HG03571 (cell line): ENCODE measurements around the gene FXYD1.
"Not testable (repeated sequence)": the region's sequence is repeated elsewhere in the genome, so short reads cannot be mapped to it uniquely, and the experiment has no call there.

Experiments used
- ATAC-seq: cut with Tn5 transposase; IDR thresholded peaks from one replicate; pipeline ENCODE4 v1.9.1; 2021; ENCODE audit not compliant: unreplicated experiment

The FXYD1 gene

DNA sequence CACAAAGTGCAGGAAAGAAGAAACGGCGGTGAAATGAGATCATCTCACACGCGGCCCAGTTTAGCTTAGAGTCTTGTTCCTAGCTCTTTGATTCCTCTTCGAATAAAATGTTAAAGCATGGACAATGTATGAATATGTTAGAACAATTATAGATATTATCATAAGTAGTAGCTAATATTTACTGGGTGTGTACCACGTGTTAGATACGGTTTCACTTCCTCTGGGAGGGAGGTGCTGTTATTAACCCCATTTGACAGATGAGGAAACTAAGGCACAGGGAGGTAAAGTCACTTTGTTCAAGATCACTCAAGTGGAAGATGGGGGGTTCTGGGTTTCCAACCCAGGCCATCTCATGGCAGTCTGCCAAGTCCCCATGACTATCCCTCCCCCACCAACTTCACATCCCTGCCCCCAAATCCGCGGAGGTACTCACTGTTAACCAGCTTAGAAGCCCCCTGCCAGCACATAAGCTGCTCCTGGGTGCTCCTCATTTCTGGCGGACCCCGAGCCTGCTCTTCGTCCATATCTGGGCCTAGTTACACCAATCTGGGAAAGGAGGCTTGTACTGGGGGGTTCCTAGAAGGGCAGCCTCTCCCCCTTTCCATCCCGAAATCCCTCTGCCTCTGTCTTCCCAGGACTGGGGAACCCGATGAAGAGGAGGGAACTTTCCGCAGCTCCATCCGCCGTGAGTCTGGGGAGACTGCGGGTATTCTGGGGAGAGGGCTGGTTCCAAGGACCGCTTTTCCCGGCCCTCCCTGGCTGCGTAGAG lies 3.4 kb downstream of the FXYD1 start:
- ATAC-seq: peak; percentile 7

DNA sequence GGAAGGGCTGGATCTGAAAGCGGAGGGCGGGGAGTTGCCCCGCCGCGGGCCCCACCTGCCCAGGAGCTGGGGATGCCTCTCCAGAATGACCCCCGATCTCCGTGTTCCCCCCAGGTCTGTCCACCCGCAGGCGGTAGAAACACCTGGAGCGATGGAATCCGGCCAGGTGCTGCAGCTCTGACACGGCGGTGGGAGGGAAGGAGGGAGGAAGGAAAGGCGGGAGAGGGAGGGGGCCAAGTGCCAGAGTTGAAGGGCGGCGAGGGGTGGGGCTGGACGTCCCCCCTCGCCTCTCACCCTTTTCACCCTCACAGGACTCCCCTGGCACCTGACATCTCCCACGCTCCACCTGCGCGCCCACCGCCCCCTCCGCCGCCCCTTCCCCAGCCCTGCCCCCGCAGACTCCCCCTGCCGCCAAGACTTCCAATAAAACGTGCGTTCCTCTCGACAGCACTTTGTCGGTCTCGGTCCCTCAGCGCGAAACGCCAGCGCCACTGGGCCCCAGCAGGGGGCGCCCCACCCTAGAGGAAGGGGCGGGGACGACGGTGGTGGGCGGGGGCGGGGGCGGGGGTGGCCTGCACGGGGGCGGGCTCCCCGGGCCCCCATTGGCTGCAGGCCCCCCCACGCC lies 4.1 kb downstream of the FXYD1 start:
- ATAC-seq: no peak

DNA sequence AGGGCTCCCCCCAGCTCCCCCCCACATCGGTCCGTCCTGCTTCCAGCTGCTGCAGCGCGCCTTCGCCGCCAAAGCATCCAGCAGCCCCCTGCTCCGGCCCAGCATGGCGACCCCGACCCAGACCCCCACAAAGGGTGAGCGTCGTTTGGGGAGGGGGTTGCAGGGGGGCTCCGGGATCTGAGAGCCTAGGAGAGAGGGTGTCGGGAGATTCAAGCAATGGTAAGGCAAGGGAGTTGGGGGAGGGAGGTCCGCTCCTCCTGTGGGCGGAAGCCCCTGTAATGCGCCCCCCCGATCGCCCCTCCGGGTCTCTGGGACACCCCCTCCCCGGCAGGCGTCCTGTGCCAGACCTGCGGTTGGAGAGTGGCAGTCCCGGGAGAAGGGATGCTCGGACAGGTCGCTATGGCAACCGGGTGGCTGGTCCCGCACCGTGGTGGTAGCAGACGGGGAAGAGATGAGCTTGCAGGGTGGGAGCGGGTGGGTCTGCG lies 4.6 kb downstream of the FXYD1 start, which contains the start of gene FXYD7:
FXYD7 (plus strand) TSS at position 25 of the 485 bp plus-strand sequence; CDS start at position 104, 79 bp downstream.
- ATAC-seq: no peak

DNA sequence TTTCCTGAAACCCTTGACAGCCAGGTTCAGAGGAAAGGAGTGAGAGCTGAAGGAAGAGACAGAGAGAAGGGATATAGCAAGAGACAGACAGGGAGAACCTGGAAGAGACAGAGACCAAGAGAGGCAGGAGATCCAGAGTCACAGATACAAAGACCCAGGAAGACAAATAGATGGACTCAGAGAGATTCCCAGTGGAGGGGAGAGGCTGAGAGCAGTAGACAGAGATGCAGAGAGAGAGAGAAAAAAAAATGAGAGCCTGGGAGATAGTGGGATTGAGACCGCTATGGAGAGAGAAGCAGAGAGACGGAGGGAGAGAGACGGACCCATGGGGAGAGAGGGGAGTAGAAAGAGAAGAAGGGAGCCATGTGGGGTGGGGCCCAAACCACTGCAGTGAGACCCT lies 5.2 kb downstream of the FXYD1 start:
- ATAC-seq: no peak

DNA sequence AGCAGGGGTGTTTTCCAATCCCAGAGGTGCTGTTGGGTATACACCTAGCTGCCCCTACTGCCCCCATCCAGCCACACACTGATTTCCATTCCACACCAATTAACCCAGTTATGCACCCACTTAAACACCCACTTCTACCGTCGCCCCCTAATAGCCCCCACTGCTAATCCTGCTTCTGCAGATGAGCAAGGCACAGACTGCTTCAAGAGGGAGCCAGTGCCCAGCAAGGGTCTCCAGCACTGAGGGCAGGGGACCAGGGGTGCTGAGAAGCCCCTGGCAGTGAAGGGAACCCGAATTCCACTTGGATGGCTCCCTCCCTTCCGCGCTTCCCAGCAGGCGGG lies 5.6 kb downstream of the FXYD1 start:
- no peak for ATAC-seq

DNA sequence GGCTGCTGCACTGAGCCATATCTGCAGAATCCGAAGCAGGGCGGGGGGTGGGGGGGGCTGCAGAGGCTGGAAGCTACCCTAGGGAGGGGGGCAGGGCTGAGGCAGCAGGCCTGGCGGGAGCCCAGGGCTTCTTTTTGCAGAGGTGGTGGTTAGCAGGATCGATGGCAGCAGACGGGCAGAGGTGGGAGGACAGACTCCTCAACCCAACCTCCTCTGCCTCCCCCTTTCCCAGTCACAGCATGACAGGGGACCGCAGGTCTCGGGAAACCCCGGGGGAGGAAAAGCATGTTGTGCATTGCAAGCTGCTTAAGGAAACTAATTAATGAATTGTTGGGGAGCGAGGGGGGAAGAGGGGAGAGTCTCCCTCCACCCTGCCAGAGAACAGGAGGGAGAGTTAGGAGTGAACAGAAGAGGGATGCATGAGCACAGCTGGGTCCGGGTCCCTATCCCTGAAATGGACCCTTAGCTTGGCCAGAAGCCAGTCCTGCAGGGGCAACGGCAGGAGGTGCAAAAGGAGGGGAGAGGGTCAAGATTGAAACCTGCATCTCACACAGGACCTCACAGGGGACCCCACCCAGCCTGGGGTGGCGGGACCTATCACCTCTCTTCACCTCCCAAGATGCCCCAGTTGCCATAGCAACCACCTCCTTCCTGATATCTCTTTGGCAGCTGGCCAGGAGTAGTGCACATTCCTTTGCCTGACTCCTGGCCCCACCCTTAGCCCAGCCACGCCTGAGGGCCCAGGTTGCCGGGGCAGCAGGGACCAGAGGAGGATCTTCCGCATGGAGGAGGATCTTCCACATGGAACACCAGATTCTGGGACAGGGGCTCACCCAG lies 6.2 kb downstream of the FXYD1 start:
- ATAC-seq: no peak

DNA sequence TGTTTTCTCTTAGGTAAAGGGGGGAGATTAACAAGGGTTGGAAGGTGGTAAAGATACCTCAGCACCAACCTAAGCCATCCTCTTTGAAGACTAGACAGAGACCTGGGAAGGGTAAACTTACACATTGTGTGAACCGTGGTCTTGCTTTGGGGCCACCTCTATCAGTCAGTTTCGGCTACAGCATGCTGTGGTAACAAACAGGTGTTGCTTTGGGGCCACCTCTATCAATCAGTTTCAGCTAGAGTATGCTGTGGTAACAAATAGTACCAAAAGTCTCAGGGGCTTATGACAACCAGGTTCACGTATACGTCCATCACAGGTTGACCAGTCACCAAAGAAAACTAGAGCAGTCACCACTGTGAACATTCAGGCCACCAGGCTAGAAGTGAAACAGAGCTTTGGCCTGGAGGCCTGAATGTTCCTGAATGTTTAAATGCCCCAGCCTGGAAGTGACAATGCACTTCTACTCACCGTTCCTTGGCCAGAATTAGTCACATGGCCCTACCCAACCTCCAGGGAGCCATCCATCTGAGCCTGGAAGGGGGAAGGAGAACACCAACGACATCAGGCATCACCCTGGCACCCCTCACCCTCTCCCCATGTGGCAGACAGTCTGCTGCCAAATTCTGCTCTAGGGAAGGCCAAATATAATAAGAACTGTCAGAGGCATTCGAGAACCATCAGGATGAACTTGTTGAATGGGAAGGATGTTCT lies 8.3 kb downstream of the FXYD1 start:
- ATAC-seq: no peak

DNA sequence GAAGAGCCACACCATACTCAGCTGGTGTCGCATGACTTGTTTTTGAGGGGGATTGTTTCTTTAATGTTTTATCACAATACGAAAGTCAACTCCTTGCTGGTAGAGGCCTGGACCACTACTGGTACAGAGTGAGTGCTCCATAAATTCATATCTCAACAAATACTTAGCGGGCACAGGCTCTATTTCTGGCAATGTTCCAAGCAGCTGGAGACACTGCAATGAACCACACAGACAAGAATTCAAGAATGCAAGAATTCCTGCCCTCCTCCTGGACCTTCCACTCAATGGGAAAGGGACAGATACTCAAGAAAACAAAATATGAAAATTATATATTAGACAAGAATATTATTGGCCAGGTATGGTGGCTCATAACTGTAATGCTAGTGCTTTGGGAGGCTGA lies 10.8 kb downstream of the FXYD1 start:
- ATAC-seq: no peak

DNA sequence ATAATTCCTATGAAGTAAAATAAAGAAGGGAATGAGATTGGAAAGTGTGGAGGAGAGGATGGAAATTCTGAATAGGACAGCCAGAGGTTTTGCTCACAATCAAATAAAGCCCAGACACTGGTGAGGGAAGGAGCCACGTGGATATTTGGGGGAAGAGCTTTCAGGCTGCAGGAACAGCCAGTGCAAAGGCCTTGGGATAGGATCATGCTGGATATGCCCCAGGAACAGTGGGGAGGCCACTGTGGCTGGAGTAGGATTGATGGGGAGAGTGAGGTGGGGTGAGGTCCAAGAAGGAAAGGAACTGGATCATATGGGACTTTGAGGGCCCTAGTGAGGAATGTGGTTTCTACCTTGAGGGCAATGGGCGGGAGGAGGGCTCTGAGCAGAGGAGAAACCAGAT lies 11.8 kb downstream of the FXYD1 start:
- no peak for ATAC-seq

DNA sequence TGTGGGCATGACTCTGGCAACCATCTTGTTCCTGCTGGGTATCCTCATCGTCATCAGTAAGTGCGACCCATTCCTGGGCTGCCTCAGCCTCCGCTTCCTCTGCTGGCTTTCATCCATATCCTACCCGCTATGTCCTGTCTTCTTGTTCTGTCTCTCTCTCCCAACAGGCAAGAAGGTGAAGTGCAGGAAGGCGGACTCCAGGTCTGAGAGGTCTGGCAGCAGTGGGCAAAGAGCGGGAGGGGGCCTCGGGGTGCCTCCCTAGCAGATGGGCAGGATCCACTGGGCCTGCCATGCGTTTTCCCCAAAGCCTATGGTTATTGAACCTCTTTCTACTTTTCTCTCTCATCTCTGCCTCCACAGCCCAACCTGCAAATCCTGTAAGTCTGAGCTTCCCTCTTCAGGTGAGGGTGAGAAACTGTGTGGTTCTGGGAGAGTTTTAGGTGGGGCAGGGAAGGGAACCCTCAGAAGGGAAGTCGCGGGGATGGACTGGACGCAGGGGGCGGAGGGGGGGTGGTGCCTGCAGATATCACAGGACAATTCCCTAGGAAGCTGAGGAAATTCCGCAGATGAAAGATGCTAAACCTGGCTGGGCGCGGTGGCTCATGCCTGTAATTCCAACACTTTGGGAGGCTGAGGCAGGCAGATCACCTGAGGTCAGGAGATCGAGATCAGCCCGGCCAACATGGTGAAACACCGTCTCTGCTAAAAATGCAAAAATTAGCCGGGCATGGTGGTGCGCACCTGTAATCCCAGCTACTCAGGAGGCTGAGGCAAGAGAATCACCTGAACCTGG lies 12.8 kb downstream of the FXYD1 start:
- no peak for ATAC-seq

DNA sequence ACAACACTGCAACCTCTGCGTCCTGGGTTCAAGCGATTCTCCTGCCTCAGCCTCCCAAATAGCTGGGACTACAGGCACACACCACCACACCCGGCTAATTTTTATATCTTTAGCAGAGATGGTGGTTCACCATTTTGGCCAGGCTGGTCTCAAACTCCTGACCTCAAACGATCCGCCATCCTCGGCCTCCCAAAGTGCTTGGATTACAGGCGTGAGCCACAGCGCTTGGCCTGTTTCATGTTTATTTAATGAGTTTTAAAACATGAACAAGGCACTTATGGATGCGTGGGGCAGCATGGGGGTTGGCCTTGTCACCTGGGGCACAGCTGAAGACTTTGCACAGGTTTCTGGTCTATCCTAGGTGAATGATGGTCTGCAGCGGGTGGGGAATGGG lies 14.5 kb downstream of the FXYD1 start:
- not testable (repeated sequence) for ATAC-seq

DNA sequence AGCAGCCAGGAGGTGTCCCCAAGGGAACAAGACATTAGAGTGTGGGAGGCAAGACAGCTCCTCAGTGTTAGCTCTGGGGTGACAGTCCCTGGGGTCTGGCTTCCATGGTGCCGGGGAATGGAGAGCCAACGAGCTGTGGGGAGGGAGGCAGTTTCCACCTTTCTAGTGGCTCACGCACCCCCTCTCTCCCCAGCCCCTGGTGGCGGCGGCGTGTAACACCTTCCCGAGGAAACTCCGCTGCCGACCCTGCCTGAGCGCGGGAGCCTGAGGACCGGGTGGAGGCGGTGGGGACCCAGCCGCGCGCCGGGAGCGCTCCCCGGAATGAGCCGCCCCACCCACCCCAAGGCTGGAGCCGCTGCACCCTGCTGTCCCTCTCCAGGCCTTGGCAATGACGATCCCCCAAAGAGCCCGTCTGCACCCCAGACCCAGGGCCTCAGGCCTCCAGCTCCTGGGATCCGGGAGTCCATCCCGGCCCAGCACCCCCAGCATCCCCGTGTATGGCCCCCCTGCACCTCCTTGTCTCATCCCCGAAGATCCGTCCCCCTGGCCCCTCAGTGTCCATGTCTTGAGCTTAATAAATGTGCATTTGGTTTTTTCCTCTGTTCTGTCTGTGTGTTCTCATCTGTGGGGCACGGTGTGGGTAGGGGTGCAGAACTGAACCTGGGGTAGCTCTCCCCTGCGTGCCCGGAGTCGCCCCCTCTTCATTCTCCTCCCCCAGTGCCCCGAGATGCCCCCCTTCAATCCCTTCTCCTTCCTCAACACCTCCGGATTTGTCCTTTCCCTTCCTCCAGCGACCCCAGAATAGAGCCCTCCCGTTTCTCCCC lies 15.3 kb downstream of the FXYD1 start:
- ATAC-seq: no peak

DNA sequence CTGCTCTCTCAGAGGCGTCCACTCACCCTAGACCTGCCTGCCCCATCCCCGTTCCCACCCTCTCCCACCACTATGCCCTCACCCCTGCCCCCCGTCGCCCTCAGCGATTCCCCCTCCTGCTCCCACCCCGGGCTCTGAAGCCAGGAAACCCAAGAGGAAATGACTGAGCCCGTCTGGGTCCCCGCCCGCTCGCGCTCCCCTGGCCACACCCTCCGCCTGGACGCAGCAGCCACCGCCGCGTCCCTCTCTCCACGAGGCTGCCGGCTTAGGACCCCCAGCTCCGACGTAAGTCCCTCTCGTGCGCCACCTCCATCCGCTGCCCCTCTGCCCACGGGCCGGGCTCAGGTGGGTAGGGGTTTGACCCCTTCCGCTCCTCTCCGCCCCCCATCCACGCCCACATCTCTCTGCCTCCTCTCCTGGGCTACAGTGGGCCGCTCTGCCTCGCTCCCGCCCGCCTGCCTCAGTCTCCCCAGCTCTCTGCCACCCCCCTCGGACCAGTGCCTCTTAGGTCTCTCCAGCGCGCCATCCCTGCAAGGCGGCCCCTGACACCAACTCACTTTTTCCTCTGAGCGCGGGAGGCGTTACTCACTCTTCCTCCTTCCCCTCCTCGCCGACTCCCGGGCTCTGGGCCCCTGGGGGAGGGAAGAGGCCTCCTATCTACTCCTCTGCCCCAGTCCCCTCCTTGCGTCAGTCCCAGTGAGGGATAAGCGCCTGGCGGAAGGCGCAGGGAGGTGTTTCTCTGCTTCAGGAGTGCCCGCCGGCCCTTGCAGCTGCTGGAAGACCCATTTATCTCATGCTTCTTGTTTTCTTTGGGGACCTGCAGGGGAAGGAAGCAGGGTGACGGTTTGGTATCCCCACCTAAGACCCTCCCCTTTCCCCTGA lies 16.1 kb downstream of the FXYD1 start, which contains the start of gene FXYD5:
FXYD5 (plus strand) TSS at position 211 of the 882 bp plus-strand sequence. CDS start 816 bp downstream, outside the sequence.
- ATAC-seq: no peak

DNA sequence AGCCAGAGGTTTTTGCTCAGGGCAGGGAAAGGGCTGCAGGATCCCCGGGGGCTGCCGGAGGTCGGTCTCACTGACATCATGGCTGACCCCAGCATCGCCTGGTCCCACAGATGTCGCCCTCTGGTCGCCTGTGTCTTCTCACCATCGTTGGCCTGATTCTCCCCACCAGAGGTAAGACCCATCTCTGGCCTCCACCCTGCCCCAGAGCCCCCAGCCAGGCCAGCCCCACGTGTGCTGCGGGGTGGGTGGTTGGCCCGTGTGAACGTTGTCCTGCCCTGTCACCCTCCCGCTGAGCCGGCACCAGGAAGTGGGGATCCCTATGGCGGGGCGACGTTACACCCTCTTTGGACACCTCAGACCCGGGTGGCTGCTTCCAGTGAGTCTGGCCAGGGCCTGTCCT lies 16.8 kb downstream of the FXYD1 start:
- no peak for ATAC-seq

DNA sequence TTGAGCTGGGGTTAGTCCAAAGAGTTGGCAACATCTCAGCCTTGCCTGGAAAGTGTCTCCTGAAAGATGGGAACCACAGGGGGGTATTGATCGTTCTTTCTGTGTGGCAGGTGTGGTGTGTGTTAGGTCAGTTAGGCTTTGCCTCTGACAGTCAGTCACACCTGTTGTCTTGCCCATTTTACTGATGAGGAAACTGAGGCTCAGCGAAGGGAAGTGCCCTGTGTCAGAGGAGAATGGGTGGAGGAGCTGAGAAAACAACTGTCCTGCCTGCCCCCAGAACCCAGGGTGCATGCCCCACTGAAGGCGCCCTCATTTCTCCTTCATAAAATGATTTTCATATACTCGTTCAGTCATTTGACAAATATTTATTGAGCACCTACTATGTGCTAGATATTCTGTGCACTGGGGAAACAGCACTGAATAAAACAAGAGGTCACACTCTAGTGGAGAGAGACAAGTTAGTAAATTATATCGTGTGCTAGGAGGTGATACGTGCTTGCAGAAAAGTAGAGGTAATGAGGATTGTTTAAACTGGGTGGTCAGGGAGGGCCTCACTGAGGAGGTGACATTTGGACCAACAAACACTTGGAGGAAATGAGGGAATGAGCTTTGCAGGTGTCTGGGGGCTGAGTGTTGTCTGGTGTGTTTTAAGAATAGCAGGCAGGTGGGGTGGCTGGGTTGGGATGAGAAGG lies 17.5 kb downstream of the FXYD1 start:
- no peak for ATAC-seq

DNA sequence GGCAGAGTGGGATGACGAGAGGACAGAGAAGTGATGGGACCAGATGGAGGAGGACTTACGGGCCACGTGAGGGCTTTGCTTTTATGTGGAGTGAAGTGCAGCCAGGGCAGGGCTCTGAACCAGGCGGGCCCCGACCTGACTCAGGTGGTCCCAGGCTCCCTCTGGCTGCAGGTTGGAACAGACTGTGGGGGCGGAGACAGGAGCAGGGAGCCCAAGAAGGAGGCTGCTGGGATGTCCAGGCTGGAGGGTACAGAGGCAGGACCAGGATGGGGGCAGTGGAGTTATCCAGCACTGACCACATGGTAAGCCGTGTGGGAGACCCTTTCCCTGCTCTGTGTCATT lies 18.0 kb downstream of the FXYD1 start:
- no peak for ATAC-seq

DNA sequence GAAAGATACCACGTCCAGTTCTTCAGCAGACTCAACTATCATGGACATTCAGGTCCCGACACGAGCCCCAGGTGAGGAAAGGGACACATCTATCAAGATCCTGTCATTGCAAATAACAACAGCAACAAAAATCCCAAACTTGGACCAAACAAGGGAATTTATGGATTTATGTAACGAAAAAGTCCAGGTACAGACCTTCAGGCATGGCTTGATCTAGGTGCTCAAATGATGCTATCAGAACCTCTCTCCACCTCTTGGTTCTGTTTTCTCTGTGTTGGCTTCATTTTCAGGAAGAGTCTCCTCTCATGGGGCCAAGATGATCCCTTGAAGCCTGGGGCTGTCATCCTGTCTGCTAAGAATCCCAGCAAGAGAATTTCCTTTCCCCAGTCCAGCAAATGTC lies 18.8 kb downstream of the FXYD1 start:
- ATAC-seq: no peak

DNA sequence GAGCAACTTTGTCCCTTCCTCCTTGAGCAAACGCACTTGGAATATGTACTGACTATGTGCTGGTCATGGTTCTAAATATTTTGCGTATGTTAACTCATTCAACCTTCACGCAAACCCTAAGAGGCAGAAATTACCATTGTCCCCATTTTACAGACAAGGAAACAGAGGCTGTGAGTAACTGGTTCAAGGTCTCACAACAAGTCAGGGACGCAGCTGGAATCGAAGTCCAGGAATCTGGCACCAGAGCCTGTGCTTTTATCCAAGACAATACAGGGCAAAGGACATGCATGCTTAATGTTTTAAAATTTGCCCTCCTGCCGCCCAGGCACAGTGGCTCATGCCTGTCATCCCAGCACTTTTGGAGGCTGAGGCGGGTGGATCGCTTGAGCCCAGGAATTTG lies 21.0 kb downstream of the FXYD1 start:
- ATAC-seq: no peak
